ENCODE results near the gene CBLN1.
"Not testable (repeated sequence)": the region's sequence is repeated elsewhere in the genome, so short reads cannot be mapped to it uniquely, and the experiment has no call there.

Gene CBLN1

DNA sequence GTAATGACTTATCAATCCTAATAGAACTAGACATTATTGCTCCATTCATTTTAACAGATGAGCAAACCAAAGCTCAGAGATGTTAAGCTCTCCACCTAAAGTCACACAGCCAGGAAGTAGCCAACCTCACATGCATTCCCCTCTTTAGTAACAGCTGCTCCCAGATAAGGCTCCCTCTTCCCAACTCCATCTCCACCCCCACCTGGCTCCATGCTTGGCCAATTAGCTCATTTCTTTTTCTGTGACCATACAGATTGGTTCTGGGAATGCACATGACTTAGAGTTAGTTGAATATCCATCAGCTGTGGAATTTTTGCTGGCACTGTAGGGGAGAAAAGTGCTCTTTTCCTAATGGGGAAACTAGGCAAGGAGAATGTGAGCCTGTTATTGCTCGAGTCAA is 13.0 kb downstream of the CBLN1 start:
- DNase-seq, result no peak
- peaks cover 11% of the 10 kb centered on the region for H3K27me3 Mint-ChIP-seq
- peaks cover 0 to 6% of the 10 kb centered on the region in 2 donors for H3K9me3 Mint-ChIP-seq
- no peak overlapping the region for H3K27ac Mint-ChIP-seq
- no peaks in the 10 kb centered on the region for H3K4me1 Mint-ChIP-seq
- ATAC-seq, result no peak
- H3K4me3 Mint-ChIP-seq, result no peak overlapping the region

DNA sequence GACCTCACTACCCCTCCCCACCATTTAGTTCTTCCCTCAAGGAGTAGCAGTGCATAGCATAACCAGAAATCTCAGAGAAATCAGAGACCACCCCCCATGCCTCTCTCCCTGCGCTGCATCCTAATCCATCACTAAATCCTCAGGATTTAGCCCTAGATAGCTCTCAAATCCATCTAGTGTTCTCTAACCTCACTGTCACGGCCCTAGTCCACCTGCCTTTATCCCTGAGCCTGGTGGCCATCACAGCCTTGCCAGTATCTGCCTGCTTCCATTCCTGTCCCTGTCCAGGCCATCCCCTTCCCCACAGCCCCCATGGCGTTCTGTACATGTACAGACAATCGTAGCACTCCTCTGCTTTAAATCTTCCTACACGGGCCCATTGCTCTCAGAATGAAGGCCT is 19.1 kb downstream of the CBLN1 start:
- DNase-seq (no peak), ATAC-seq (no peak)
- Mint-ChIP-seq H3K4me1 (no peaks in the 10 kb centered on the region), H3K9me3 (peaks cover 0 to 12% of the 10 kb centered on the region in 2 donors), H3K27me3 (no peaks in the 10 kb centered on the region), H3K4me3 (no peak overlapping the region), H3K27ac (no peak overlapping the region)

GRCh38 chr16:49261930-49262329 is 19.7 kb downstream of the CBLN1 start:
- H3K27ac Mint-ChIP-seq, result no peak overlapping the region

GRCh38 chr16:49260956-49261530 is 20.6 kb downstream of the CBLN1 start:
- DNase-seq, result no peak
- no peak for ATAC-seq
- H3K9me3 Mint-ChIP-seq, result peaks cover 0 to 12% of the 10 kb centered on the region in 2 donors
- no peak overlapping the region for H3K27ac Mint-ChIP-seq
- H3K4me1 Mint-ChIP-seq, result no peaks in the 10 kb centered on the region
- no peaks in the 10 kb centered on the region for H3K27me3 Mint-ChIP-seq
- H3K4me3 Mint-ChIP-seq, result no peak overlapping the region

More at GRCh38 chr16:49261930-49262329, 19.7 kb downstream of the CBLN1 start:
- Mint-ChIP-seq H3K4me3 (no peak overlapping the region), H3K27me3 (no peaks in the 10 kb centered on the region), H3K4me1 (no peaks in the 10 kb centered on the region), H3K9me3 (peaks cover 0 to 12% of the 10 kb centered on the region in 2 donors)
- DNase-seq (no peak), ATAC-seq (no peak)

GRCh38 chr16:49260253-49260652 is 21.4 kb downstream of the CBLN1 start:
- Mint-ChIP-seq H3K4me1 (no peaks in the 10 kb centered on the region), H3K27ac (no peak overlapping the region), H3K4me3 (no peak overlapping the region), H3K27me3 (no peaks in the 10 kb centered on the region), H3K9me3 (peaks cover 0 to 12% of the 10 kb centered on the region in 2 donors)
- no peak for ATAC-seq
- DNase-seq, result no peak

- H3K27ac Mint-ChIP-seq, result no peak overlapping the region
- peaks cover 0 to 16% of the 10 kb centered on the region in 2 donors for H3K9me3 Mint-ChIP-seq
- H3K4me1 Mint-ChIP-seq, result no peaks in the 10 kb centered on the region
- DNase-seq (no peak), ATAC-seq (no peak)
- H3K4me3 Mint-ChIP-seq, result no peak overlapping the region
- no peaks in the 10 kb centered on the region for H3K27me3 Mint-ChIP-seq
Observed at GRCh38 chr16:49259330-49259729, 22.3 kb downstream of the CBLN1 start.

DNA sequence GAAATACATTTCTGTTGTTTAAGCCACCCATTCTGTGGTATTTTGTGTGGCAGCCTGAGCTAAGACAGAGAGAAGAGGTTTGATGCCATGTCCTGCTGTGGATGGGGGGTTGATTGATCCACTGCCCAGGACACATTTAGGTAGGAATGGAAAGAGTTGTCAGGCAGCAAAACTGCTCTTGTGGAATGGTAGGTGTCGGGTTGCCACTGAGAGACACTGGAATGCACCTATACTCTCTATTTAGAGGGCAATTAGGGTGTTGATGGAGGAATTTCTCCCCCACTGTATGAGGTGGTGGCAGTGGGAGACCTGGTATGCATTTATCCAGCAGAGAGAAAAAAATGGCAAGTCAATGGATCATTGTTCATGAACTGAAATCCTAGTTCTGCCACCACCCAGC is 30.9 kb downstream of the CBLN1 start:
- peaks cover 0 to 13% of the 10 kb centered on the region in 2 donors for H3K9me3 Mint-ChIP-seq
- no peaks in the 10 kb centered on the region for H3K4me1 Mint-ChIP-seq
- H3K27me3 Mint-ChIP-seq, result peaks cover 19% of the 10 kb centered on the region
- ATAC-seq, result no peak
- H3K4me3 Mint-ChIP-seq, result no peak overlapping the region
- DNase-seq, result no peak
- no peak overlapping the region for H3K27ac Mint-ChIP-seq

DNA sequence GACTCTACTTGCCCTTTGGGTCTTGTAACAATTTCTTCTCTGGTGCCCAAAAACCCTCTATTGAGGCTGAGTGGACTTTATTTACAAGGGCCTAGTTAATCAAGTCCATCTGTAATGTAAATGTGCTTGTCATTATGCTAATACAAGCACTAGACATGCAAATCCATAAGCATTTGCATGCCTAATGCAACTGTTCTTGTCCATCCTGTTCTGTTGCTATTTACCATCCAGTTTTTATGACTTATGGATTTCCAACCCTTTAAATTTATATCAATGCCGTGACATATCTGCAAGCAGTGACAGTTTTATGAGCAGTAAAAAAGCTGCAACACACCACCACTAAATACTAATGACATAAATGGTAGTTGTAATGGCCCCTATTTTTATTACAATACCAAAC is 33.4 kb downstream of the CBLN1 start:
- Mint-ChIP-seq H3K4me3 (no peak overlapping the region), H3K9me3 (peaks cover 0 to under 1% of the 10 kb centered on the region in 2 donors), H3K27me3 (peaks cover 19% of the 10 kb centered on the region), H3K27ac (no peak overlapping the region), H3K4me1 (no peaks in the 10 kb centered on the region)
- no peak for DNase-seq
- no peak for ATAC-seq

GRCh38 chr16:49236216-49236615 is 45.4 kb downstream of the CBLN1 start:
- H3K27me3 Mint-ChIP-seq, result no peaks in the 10 kb centered on the region

DNA sequence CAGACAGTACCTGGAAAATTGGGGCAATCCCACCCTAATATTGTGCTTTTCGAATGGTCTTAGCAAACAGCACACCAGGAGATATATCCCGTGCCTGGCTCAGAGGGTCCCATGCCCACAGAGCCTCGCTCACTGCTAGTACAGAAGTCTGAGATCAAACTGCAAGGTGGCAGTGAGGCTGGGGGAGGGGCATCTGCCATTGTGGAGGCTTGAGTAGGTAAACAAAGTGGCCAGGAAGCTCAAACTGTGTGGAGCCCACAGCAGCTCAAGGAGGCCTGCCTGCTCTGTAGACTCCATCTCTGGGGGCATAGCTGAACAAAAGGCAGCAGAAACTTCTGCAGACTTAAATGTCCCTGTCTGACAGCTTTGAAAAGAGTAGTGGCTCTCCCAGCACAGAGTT is 53.3 kb downstream of the CBLN1 start:
- H3K4me1 Mint-ChIP-seq, H3K27me3 Mint-ChIP-seq, H3K27ac Mint-ChIP-seq, DNase-seq, H3K4me3 Mint-ChIP-seq, ATAC-seq: not testable (repeated sequence)
- peaks cover 7 to 13% of the 10 kb centered on the region in 2 donors for H3K9me3 Mint-ChIP-seq

More at GRCh38 chr16:49236216-49236615, 45.4 kb downstream of the CBLN1 start:
- Mint-ChIP-seq H3K4me1 (no peaks in the 10 kb centered on the region), H3K9me3 (no peaks in the 10 kb centered on the region), H3K4me3 (no peak overlapping the region), H3K27ac (no peak overlapping the region)
- DNase-seq (no peak), ATAC-seq (no peak)

Data from stimulated activated naive CD8-positive, alpha-beta T cell treated with anti-CD3 and anti-CD28 coated beads, Interleukin-15, amount 100 ng/mL, for 72 hours (primary cell).